ENCODE measurements around the gene RNF187.
A peak's percentile ranks its signal among the peaks of the same experiment; 100 is the strongest.

The RNF187 gene

DNA sequence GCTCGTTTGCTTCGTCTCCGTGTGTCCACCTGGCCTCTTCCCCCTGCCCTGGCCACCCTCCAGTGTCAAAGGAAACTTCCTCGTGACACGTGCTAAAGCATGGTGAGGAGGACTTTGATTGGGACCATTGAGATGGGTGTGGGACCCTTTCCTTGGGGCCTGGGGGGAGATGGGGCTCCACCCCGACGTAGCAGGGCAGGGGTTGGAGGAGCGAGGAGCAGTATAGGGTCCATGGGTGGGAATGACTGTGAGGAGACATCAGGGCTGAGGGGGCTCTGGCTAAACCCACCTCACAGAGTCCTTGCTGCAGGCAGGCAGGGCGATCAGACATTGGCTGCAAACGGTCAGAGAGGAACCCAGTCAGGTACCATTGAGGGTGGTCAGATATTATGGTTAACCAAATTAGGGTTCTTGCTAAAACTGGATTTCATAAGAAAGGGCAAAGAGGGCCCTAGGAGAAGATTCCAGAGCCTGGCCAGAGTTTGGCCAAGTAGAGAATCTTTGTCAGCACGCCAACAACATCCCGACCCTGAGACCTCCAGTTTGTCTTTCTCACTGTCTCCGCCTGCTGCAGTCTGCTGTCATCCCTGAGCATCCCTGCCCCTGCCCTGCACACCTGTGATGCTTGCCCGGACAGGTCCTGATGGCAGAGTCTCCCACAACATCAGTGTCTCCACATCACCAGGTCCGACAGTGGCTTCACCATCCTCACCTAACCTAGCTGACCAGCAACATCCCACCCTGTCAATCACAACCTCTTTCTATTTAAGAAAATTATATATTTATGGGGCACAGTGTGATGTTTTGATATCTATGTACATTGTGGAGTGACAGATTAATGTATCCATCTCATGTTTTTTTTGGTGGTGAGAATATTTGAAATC, 8.0 kb downstream of the RNF187 start:
- TF ChIP-seq POLR2AphosphoS5 (IDR thresholded peaks at IDR 0.05; ENCODE audit: low read depth, low read length) (peak; percentile 26; the same call in 1 of the 2 replicates), REST (IDR thresholded peaks at IDR 0.05; ENCODE audit: insufficient read depth in 1 of 2, low read depth in 2 of 2, low read length in 2 of 2) (no peak), SIN3A (IDR thresholded peaks at IDR 0.05; ENCODE audit: borderline replicate concordance, insufficient read depth, low read length) (no peak)

DNA sequence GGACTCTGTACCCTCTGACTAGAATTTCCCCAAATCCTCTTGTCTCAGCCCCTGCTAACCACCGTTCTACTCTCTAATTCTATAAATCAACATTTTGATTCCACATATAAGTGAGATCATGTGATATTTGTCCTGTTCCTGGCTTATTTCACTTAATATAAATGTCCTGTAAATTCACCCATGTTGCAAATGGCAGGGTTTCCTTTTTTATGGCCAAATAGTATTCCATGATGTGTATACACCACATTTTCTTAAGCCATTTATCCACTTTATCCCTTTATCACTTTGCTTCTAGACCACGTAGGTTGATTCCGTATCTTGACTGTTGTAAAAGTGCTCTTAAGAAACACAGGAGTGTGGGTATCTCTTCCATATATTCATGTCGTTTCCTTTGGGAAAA, 8.9 kb downstream of the RNF187 start:
- TF ChIP-seq FOXP2 (optimal IDR thresholded peaks at IDR 0.05; ENCODE audit: borderline replicate concordance, extremely low read depth, extremely low read length, insufficient read depth) (no peak), SIN3A (IDR thresholded peaks at IDR 0.05; ENCODE audit: borderline replicate concordance, insufficient read depth, low read length) (no peak), POLR2AphosphoS5 (IDR thresholded peaks at IDR 0.05; ENCODE audit: low read depth, low read length) (no peak), TAF1 (IDR thresholded peaks at IDR 0.05; ENCODE audit: borderline replicate concordance, insufficient read depth, low read length) (no peak), REST (IDR thresholded peaks at IDR 0.05; ENCODE audit: insufficient read depth in 1 of 2, low read depth in 2 of 2, low read length in 2 of 2) (no peak)

- TF ChIP-seq FOXP2 (optimal IDR thresholded peaks at IDR 0.05; ENCODE audit: borderline replicate concordance, extremely low read depth, extremely low read length, insufficient read depth) (no peak), REST (IDR thresholded peaks at IDR 0.05; ENCODE audit: insufficient read depth in 1 of 2, low read depth in 2 of 2, low read length in 2 of 2) (no peak), SIN3A (IDR thresholded peaks at IDR 0.05; ENCODE audit: borderline replicate concordance, insufficient read depth, low read length) (no peak), TAF1 (IDR thresholded peaks at IDR 0.05; ENCODE audit: borderline replicate concordance, insufficient read depth, low read length) (no peak), POLR2AphosphoS5 (IDR thresholded peaks at IDR 0.05; ENCODE audit: low read depth, low read length) (no peak)
Measured at GRCh38 chr1:228496494-228496893, 9.3 kb downstream of the RNF187 start.

DNA sequence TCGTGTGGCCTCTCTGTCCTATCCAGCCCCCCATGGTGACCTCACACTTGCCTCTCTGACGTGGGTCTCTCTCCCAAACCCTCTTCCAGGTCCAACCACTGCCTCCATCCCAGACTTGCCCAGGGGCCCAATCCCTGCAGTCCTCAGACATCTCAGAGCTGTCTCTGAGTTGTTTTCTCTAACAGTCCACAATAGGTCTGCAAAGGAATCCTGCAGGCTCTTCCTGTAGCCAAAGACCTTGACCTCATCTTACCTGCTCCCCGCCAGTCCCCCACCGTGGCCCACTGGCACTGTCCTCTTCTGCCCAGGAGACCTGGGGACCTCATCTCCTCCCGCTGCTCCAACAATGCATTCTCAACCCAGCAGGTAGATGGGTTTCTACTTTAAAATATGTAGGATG, 10.0 kb downstream of the RNF187 start:
- no peak for TF ChIP-seq SIN3A (IDR thresholded peaks at IDR 0.05; ENCODE audit: borderline replicate concordance, insufficient read depth, low read length)
- TF ChIP-seq REST (IDR thresholded peaks at IDR 0.05; ENCODE audit: insufficient read depth in 1 of 2, low read depth in 2 of 2, low read length in 2 of 2) = no peak
- no peak for TF ChIP-seq POLR2AphosphoS5 (IDR thresholded peaks at IDR 0.05; ENCODE audit: low read depth, low read length)
- TF ChIP-seq TAF1 (IDR thresholded peaks at IDR 0.05; ENCODE audit: borderline replicate concordance, insufficient read depth, low read length) = no peak
- TF ChIP-seq FOXP2 (optimal IDR thresholded peaks at IDR 0.05; ENCODE audit: borderline replicate concordance, extremely low read depth, extremely low read length, insufficient read depth) = no peak

All from PFSK-1 (cell line).